ENCODE data around the gene HNRNPF.

DNA sequence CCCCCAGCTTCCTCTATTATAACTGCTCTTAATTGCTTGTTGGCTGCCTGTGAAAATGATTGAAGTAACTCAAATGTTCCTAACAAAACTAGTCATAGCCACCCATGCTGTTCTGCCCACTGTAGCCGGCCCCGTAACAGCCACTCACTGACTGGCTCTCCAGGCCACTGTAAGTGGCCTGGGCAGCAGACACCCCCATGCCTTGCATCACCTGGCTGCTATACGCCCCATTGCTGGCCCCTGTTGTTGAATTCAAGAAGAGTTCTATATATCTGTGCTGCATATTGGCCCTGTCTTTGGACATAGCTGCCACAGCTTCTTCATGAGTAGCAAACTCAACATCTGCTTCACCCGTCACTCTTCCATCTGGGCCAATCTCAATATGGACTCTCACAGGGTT is 22.4 kb downstream of the HNRNPF start:
- TF ChIP-seq, protein P1, sequence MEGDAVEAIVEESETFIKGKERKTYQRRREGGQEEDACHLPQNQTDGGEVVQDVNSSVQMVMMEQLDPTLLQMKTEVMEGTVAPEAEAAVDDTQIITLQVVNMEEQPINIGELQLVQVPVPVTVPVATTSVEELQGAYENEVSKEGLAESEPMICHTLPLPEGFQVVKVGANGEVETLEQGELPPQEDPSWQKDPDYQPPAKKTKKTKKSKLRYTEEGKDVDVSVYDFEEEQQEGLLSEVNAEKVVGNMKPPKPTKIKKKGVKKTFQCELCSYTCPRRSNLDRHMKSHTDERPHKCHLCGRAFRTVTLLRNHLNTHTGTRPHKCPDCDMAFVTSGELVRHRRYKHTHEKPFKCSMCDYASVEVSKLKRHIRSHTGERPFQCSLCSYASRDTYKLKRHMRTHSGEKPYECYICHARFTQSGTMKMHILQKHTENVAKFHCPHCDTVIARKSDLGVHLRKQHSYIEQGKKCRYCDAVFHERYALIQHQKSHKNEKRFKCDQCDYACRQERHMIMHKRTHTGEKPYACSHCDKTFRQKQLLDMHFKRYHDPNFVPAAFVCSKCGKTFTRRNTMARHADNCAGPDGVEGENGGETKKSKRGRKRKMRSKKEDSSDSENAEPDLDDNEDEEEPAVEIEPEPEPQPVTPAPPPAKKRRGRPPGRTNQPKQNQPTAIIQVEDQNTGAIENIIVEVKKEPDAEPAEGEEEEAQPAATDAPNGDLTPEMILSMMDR (IDR thresholded peaks at IDR 0.05), result no peak
- TF ChIP-seq POLR2A (IDR thresholded peaks at IDR 0.05), result no peak
